K562 (cell line): Measurements from ENCODE around the gene GPER1. TPM values are rescaled to one million over a fixed set of nuclear protein-coding genes. Genes with fewer than 3 reads are reported as not detected.
A peak's percentile ranks its signal among the peaks of the same experiment; 100 is the strongest.

Experiments
- CHD1 ChIP-seq: fragments of 200-600 bp; sonication (generic); IDR thresholded peaks from one replicate; pipeline ENCODE4 v1.6.1; 2012; ENCODE audit warnings: mild to moderate bottlenecking, moderate library complexity, low read length, inconsistent platforms
- DDX20 ChIP-seq: fragments of 450-650 bp; IDR thresholded peaks from 2 replicates; pipeline ENCODE4 v1.6.1; 2016; ENCODE audit warnings: missing genetic modification characterization, low read depth, mild to moderate bottlenecking, missing compliant biosample characterization, moderate library complexity
- FOSL1 ChIP-seq: fragments of 200-800 bp; sonication (Bioruptor generic); conservative IDR thresholded peaks from 2 replicates; pipeline ENCODE4 v1.6.1; 2016; ENCODE audit warnings: missing genetic modification characterization, missing compliant biosample characterization
- FOXP4 ChIP-seq: sonication (generic); formaldehyde crosslinking; IDR thresholded peaks from 2 replicates; pipeline ENCODE4 v1.8.0; 2022; ENCODE audit warnings: mild to moderate bottlenecking, missing genetic modification reagents, borderline replicate concordance
- PTTG1 ChIP-seq: fragments of 450-650 bp; IDR thresholded peaks from 2 replicates; pipeline ENCODE4 v1.6.1; 2016; ENCODE audit warnings: low read depth, mild to moderate bottlenecking, missing genetic modification characterization, missing compliant biosample characterization
- SP1 ChIP-seq: sonication (generic); formaldehyde crosslinking; IDR thresholded peaks from 2 replicates; pipeline ENCODE4 v1.8.1; 2022; ENCODE audit warnings: mild to moderate bottlenecking, missing genetic modification reagents
- TAF15 ChIP-seq: fragments of 200-400 bp; formaldehyde crosslinking; IDR thresholded peaks from 2 replicates; pipeline ENCODE4 v1.6.1; 2017; ENCODE audit warnings: mild to moderate bottlenecking, low read depth, low read length, moderate library complexity
- TFAP4 ChIP-seq: sonication (generic); formaldehyde crosslinking; IDR thresholded peaks from 2 replicates; pipeline ENCODE4 v1.8.0; 2022; ENCODE audit warnings: missing genetic modification reagents, mild to moderate bottlenecking, moderate library complexity, borderline replicate concordance
- TSHZ1 ChIP-seq: fragments of 250-450 bp; sonication (Bioruptor Pico); IDR thresholded peaks from 2 replicates; pipeline ENCODE4 v1.4.0; 2020; ENCODE audit warnings: mild to moderate bottlenecking, moderate library complexity
- ZBTB7A ChIP-seq: IDR thresholded peaks from 2 replicates; pipeline ENCODE4 v1.6.1; 2011; ENCODE audit warnings: low read depth, mild to moderate bottlenecking, low read length, moderate library complexity, borderline replicate concordance; ENCODE audit not compliant: control insufficient read depth
- ZEB2 ChIP-seq: fragments of 450-650 bp; IDR thresholded peaks from 2 replicates; pipeline ENCODE4 v1.6.1; 2016
- polyA plus RNA-seq, 8 experiments: library from polyadenylated mRNA; depleted of rRNA in 4 of 8; stranded (reverse) in 5 of 8; unstranded in 3 of 8; fragments of >200 nt; fragmentation: Nextera tagmentation in 2 of 8; fragmentation: Illumina TruSeq in 1 of 8; extraction: Ambion mirVana in 2 of 8; extraction: Trizol in 1 of 8; gene quantifications; 2 replicates each; pipeline versions ENCODE4 v1.2.1 to v1.2.3, GENCODE V29; 2011 to 2014; ENCODE audit warnings: inconsistent platforms in 1 of 8, missing spikeins in 1 of 8
- total RNA-seq, 7 experiments: library from RNA; depleted of rRNA in 6 of 7; stranded (reverse); fragments of >200 nt in 6 of 7; fragmentation: Illumina TruSeq in 2 of 7; extraction: Trizol in 2 of 7; gene quantifications; 2 replicates each; pipeline versions ENCODE4 v1.2.1 to v1.2.3, GENCODE V29; 2011 to 2021; ENCODE audit warnings: low replicate concordance in 1 of 7

GPER1 gene
- total and polyA plus RNA-seq, 9 of the 15 experiments (the other 6 are each of a cell fraction or from before 2014, with no cell fraction given) = 0.04 to 0.09 (median 0.08) TPM; not detected in 6

- TF ChIP-seq FOXP4 (CRISPR knock-in tag) = no peak
- TF ChIP-seq ZBTB7A = peak; percentile 54; the same call in 1 of the 2 replicates
- TF ChIP-seq FOSL1 = 0 out of 2 replicates have a peak, but pooled peaks have one; percentile 9
- no peak for TF ChIP-seq TSHZ1 (CRISPR knock-in tag)
- TF ChIP-seq TFAP4 (CRISPR knock-in tag) = peak; percentile 33; the same call in 1 of the 2 replicates
- TF ChIP-seq SP1 = peak; percentile 23; the same call in 1 of the 2 replicates
- no peak for TF ChIP-seq PTTG1 (tag)
- TF ChIP-seq CHD1 = no peak
- TF ChIP-seq ZEB2 = peak; percentile 80
- no peak for TF ChIP-seq TAF15
- TF ChIP-seq DDX20 (tag) = no peak
Measured at GRCh38 chr7:1059200-1060091, 28.5 kb upstream of the GPER1 start (continued).
